ENCODE measurements around the gene EYS. TPM values are rescaled to one million over a fixed set of nuclear protein-coding genes. Genes with fewer than 3 reads are reported as not detected.

Gene EYS
- total and polyA plus RNA-seq, 2 of the 8 experiments (the other 6 are each of a cell fraction or from before 2014, with no cell fraction given) = 0.05 to 0.13 TPM

DNA sequence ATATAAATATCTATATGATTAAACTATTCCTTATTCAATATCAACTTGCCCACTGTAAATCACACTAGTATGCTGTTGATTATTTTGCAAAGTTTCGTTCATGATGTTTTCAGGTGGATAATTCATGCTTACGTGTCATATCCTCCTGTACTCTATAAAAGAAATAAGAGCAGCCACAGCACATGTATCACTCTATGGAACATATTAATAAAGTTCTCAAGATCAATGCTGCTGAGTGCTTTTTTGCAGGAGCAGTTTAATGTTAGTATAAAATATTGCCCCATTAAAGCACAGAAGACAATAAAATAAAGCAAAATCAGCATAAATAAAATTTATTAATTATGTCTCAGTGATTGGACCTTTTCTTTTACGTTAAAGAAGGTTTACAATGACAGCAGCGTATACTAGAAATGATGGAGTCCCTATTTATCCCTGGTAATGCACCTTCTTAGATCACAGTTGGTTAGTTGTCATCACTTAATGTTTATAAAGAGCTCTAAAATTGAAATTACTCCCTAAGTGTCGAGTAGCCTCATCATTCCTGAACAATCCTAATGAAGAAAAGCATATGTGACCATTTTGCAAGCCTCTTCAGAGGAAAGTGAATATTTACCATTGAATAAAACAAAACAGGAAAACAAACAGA lies 517.7 kb downstream of the EYS start:
- Histone ChIP-seq H3K79me1 (ENCODE audit: low read depth, low read length) (no peaks in the 10 kb centered on the region), H4K5ac (ENCODE audit: insufficient read length, low read depth, low read length) (no peak overlapping the region), H2BK12ac (ENCODE audit: low read depth, low read length) (no peak overlapping the region), H3K9me3 (ENCODE audit: insufficient read depth in 2 of 2, low read depth in 1 of 2, low read length in 1 of 2) (no peaks in the 10 kb centered on the region), H3K18ac (ENCODE audit: extremely low read depth, low read length) (no peak overlapping the region), H3K79me2 (ENCODE audit: control insufficient read depth in 1 of 2, insufficient read depth in 2 of 2, low read length in 2 of 2) (no peaks in the 10 kb centered on the region), H4K8ac (ENCODE audit: extremely low read depth, insufficient read depth, low read length) (no peak overlapping the region), H3K4ac (replicated peaks; ENCODE audit: insufficient read length, low read depth, low read length) (no peak overlapping the region), H2BK5ac (ENCODE audit: low read depth, low read length) (no peak overlapping the region), H2BK120ac (replicated peaks; ENCODE audit: low read depth, low read length) (no peak overlapping the region), H4K91ac (replicated peaks; ENCODE audit: insufficient read length, low read length) (no peak overlapping the region), H2AK5ac (ENCODE audit: low read depth, low read length) (no peak overlapping the region), H3K36me3 (ENCODE audit: control insufficient read depth in 2 of 4, insufficient read depth in 4 of 4, low read length in 3 of 4) (no peaks in the 10 kb centered on the region), H3K4me2 (ENCODE audit: insufficient read depth in 1 of 2, low read depth in 2 of 2, low read length in 2 of 2) (no peak overlapping the region), H3K14ac (ENCODE audit: insufficient read length) (no peak overlapping the region), H4K20me1 (replicated peaks in 1 of 2; ENCODE audit: control insufficient read depth in 1 of 2, insufficient read depth in 2 of 2, low read length in 2 of 2) (no peaks in the 10 kb centered on the region), H2BK20ac (ENCODE audit: low read length) (no peak overlapping the region), H3K9ac (replicated peaks in 1 of 4; ENCODE audit: extremely low read depth in 1 of 4, low read depth in 3 of 4, low read length in 3 of 4) (no peak overlapping the region), H3K4me3 (ENCODE audit: extremely low read depth in 1 of 4, insufficient read depth in 2 of 4, low read depth in 3 of 4, low read length in 4 of 4) (no peak overlapping the region), H3K56ac (replicated peaks; ENCODE audit: insufficient read length, low read depth, low read length) (no peak overlapping the region), H2AFZ (ENCODE audit: low read length) (no peak overlapping the region), H3K23me2 (ENCODE audit: low read depth, low read length) (no peaks in the 10 kb centered on the region), H3K27ac (ENCODE audit: low read depth, low read length) (no peak overlapping the region), H2BK15ac (ENCODE audit: low read length) (no peak overlapping the region), H3K23ac (ENCODE audit: insufficient read length) (no peak overlapping the region), H3K4me1 (replicated peaks in 1 of 4; ENCODE audit: control insufficient read depth in 3 of 4, insufficient read depth in 4 of 4, low read length in 3 of 4) (peaks cover 0 to 4% (median 3%) of the 10 kb centered on the region in 4 experiments; a peak in 3 of 7 replicates), H3K27me3 (replicated peaks in 1 of 4; ENCODE audit: control insufficient read depth in 3 of 4, extremely low read depth in 1 of 4, insufficient read depth in 3 of 4, low read length in 3 of 4) (no peaks in the 10 kb centered on the region)
- DNase-seq (ENCODE audit: low read depth in 1 of 2, low spot score in 2 of 2) (no peak), FAIRE-seq (no peak)
- ChIA-PET CTCF (ENCODE audit: partially characterized antibody) (no interaction called here), POLR2A (ENCODE audit: partially characterized antibody) (no interaction called here)
- WGBS, 2 experiments (ENCODE audit: extremely low coverage in 1 of 2, insufficient coverage in 1 of 2, insufficient read length in 1 of 2, insufficient replicate concordance in 2 of 2, low coverage in 1 of 2, low lambda C conversion rate in 2 of 2, missing lambda C conversion rate in 1 of 2) = 83% methylated on average over 5 of the region's 5 CpGs; no CpG with 5 or more reads in 1 of the 2 experiments
- TF ChIP-seq RBBP5 (IDR thresholded peaks at IDR 0.05; ENCODE audit: borderline replicate concordance, low read depth, low read length) = no peak
- TF ChIP-seq CHD2 (IDR thresholded peaks at IDR 0.05; ENCODE audit: low read length) = no peak
- no peak for TF ChIP-seq BRCA1 (IDR thresholded peaks at IDR 0.05; ENCODE audit: low read depth, low read length)
- no peak for TF ChIP-seq JUND (IDR thresholded peaks at IDR 0.05; ENCODE audit: low read length)
- TF ChIP-seq ASH2L (IDR thresholded peaks at IDR 0.05; ENCODE audit: low read length) = no peak
- TF ChIP-seq TAF1 (IDR thresholded peaks at IDR 0.05; ENCODE audit: low read depth, low read length) = no peak
- no peak for TF ChIP-seq RAD21 (IDR thresholded peaks at IDR 0.05 in 1 of 2, conservative IDR thresholded peaks at IDR 0.05 in 1 of 2; ENCODE audit: low read depth in 2 of 2, low read length in 2 of 2)
- no peak for TF ChIP-seq CEBPB (IDR thresholded peaks at IDR 0.05; ENCODE audit: low read depth, low read length)
- TF ChIP-seq ZNF274 (IDR thresholded peaks at IDR 0.05; ENCODE audit: borderline replicate concordance, extremely low read depth, low read length) = no peak
- TF ChIP-seq CBX8 (IDR thresholded peaks at IDR 0.05; ENCODE audit: borderline replicate concordance, low read depth, low read length) = no peak
- TF ChIP-seq KDM4A (IDR thresholded peaks at IDR 0.05; ENCODE audit: low read depth, low read length, severe bottlenecking) = no peak
- no peak for TF ChIP-seq BACH1 (IDR thresholded peaks at IDR 0.05; ENCODE audit: low read length)
- no peak for TF ChIP-seq TAF7 (optimal IDR thresholded peaks at IDR 0.05; ENCODE audit: borderline replicate concordance, low read depth, low read length)
- no peak for TF ChIP-seq CREB1 (IDR thresholded peaks at IDR 0.05)
- TF ChIP-seq TEAD4 (IDR thresholded peaks at IDR 0.05; ENCODE audit: low read depth, low read length) = no peak

Data from H1 (cell line).